Measurements from ENCODE around the gene EFNA3. TPM values are rescaled to one million over a fixed set of nuclear protein-coding genes. Genes with fewer than 3 reads are reported as not detected.

EFNA3 gene
- total RNA-seq, 1 experiment from 2014 or later: 20.4 TPM

DNA sequence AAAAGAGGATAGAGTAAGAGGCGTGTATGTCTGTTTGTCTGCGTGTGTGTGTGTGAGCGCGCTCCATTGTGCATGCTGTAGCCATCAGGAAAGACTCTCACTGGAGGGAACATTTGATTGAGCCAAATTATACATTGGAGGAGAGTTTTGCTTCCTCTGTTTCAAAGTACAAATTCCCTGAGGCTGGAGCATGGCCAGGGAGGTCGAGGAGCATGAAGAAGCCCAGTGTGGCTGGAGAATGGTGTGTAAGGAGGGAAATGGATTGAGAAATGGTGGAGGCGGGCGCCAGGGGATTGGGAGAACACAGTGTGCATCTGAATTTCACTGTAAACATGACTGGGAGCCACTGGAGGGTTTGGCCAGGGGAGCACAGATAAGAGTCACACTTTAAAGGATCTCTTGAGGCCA lies 27.0 kb downstream of the EFNA3 start:
- CTCF ChIA-PET: no interaction called here
- no TSS peak for BruUV-seq (replicated peaks)
- no peak overlapping the region for H3K4me3 ChIP-seq (replicated peaks in 1 of 2; ENCODE audit: low read depth in 1 of 2, low read length in 2 of 2)

More for the DNA sequence above, 27.0 kb downstream of the EFNA3 start:
- Histone ChIP-seq H4K20me1 (ENCODE audit: insufficient read depth) (no peaks in the 10 kb centered on the region), H3K9me2 (ENCODE audit: insufficient read depth) (no peaks in the 10 kb centered on the region), H3K4me1 (ENCODE audit: control insufficient read depth in 1 of 2, insufficient read depth in 2 of 2, low read length in 2 of 2) (no peaks in the 10 kb centered on the region), H3K79me2 (ENCODE audit: insufficient read depth, low read length) (no peaks in the 10 kb centered on the region), H3K9me3 (ENCODE audit: control insufficient read depth in 1 of 2, insufficient read depth in 1 of 2, low read depth in 1 of 2, low read length in 2 of 2) (no peaks in the 10 kb centered on the region), H3K27me3 (ENCODE audit: insufficient read depth, low read length) (no peaks in the 10 kb centered on the region), H3K4me2 (ENCODE audit: low read length) (no peak overlapping the region), H3K27ac (ENCODE audit: low read depth, low read length) (no peak overlapping the region), H3K36me3 (ENCODE audit: control insufficient read depth in 1 of 2, insufficient read depth in 2 of 2, low read length in 2 of 2) (no peaks in the 10 kb centered on the region), H3K9ac (ENCODE audit: low read length) (no peak overlapping the region), H2AFZ (ENCODE audit: low read depth, low read length, poor library complexity, severe bottlenecking) (no peak overlapping the region)
- no peak for TF ChIP-seq YY1 (IDR thresholded peaks at IDR 0.05; ENCODE audit: extremely low read depth, insufficient replicate concordance, low read depth, low read length)
- TF ChIP-seq EZH2phosphoT487 (IDR thresholded peaks at IDR 0.05; ENCODE audit: borderline replicate concordance): no peak
- no peak for TF ChIP-seq RAD21 (IDR thresholded peaks at IDR 0.05; ENCODE audit: low read depth)
- no peak for TF ChIP-seq SP1 (IDR thresholded peaks at IDR 0.05; ENCODE audit: low read depth)
- TF ChIP-seq CEBPB (IDR thresholded peaks at IDR 0.05; ENCODE audit: low read depth): no peak
- TF ChIP-seq EZH2 (IDR thresholded peaks at IDR 0.05): no peak
- TF ChIP-seq, protein P1, sequence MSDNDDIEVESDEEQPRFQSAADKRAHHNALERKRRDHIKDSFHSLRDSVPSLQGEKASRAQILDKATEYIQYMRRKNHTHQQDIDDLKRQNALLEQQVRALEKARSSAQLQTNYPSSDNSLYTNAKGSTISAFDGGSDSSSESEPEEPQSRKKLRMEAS (IDR thresholded peaks at IDR 0.05): no peak
- no peak for TF ChIP-seq FOSL1 (IDR thresholded peaks at IDR 0.05; ENCODE audit: low read depth)
- no peak for TF ChIP-seq TCF7L2 (IDR thresholded peaks at IDR 0.05; ENCODE audit: borderline replicate concordance, extremely low read depth, insufficient read depth, insufficient read length)
- TF ChIP-seq SIN3A (IDR thresholded peaks at IDR 0.05; ENCODE audit: low read depth): no peak
- no peak for TF ChIP-seq POLR2A (IDR thresholded peaks at IDR 0.05; ENCODE audit: borderline replicate concordance, extremely low read depth, insufficient read depth, insufficient read length)
- TF ChIP-seq CBX3 (IDR thresholded peaks at IDR 0.05; ENCODE audit: low read depth): no peak
- TF ChIP-seq, protein P2, sequence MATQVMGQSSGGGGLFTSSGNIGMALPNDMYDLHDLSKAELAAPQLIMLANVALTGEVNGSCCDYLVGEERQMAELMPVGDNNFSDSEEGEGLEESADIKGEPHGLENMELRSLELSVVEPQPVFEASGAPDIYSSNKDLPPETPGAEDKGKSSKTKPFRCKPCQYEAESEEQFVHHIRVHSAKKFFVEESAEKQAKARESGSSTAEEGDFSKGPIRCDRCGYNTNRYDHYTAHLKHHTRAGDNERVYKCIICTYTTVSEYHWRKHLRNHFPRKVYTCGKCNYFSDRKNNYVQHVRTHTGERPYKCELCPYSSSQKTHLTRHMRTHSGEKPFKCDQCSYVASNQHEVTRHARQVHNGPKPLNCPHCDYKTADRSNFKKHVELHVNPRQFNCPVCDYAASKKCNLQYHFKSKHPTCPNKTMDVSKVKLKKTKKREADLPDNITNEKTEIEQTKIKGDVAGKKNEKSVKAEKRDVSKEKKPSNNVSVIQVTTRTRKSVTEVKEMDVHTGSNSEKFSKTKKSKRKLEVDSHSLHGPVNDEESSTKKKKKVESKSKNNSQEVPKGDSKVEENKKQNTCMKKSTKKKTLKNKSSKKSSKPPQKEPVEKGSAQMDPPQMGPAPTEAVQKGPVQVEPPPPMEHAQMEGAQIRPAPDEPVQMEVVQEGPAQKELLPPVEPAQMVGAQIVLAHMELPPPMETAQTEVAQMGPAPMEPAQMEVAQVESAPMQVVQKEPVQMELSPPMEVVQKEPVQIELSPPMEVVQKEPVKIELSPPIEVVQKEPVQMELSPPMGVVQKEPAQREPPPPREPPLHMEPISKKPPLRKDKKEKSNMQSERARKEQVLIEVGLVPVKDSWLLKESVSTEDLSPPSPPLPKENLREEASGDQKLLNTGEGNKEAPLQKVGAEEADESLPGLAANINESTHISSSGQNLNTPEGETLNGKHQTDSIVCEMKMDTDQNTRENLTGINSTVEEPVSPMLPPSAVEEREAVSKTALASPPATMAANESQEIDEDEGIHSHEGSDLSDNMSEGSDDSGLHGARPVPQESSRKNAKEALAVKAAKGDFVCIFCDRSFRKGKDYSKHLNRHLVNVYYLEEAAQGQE (IDR thresholded peaks at IDR 0.05; ENCODE audit: low read depth): no peak
- TF ChIP-seq SRF (IDR thresholded peaks at IDR 0.05; ENCODE audit: low read depth): no peak
- no peak for TF ChIP-seq EGR1 (IDR thresholded peaks at IDR 0.05; ENCODE audit: low read depth)
- TF ChIP-seq, protein P3, sequence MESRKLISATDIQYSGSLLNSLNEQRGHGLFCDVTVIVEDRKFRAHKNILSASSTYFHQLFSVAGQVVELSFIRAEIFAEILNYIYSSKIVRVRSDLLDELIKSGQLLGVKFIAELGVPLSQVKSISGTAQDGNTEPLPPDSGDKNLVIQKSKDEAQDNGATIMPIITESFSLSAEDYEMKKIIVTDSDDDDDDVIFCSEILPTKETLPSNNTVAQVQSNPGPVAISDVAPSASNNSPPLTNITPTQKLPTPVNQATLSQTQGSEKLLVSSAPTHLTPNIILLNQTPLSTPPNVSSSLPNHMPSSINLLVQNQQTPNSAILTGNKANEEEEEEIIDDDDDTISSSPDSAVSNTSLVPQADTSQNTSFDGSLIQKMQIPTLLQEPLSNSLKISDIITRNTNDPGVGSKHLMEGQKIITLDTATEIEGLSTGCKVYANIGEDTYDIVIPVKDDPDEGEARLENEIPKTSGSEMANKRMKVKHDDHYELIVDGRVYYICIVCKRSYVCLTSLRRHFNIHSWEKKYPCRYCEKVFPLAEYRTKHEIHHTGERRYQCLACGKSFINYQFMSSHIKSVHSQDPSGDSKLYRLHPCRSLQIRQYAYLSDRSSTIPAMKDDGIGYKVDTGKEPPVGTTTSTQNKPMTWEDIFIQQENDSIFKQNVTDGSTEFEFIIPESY (IDR thresholded peaks at IDR 0.05; ENCODE audit: extremely low read depth, insufficient replicate concordance, low read length): no peak
- no peak for TF ChIP-seq JUND (IDR thresholded peaks at IDR 0.05)
- no peak for TF ChIP-seq ZFX (IDR thresholded peaks at IDR 0.05)
- TF ChIP-seq, protein P4, sequence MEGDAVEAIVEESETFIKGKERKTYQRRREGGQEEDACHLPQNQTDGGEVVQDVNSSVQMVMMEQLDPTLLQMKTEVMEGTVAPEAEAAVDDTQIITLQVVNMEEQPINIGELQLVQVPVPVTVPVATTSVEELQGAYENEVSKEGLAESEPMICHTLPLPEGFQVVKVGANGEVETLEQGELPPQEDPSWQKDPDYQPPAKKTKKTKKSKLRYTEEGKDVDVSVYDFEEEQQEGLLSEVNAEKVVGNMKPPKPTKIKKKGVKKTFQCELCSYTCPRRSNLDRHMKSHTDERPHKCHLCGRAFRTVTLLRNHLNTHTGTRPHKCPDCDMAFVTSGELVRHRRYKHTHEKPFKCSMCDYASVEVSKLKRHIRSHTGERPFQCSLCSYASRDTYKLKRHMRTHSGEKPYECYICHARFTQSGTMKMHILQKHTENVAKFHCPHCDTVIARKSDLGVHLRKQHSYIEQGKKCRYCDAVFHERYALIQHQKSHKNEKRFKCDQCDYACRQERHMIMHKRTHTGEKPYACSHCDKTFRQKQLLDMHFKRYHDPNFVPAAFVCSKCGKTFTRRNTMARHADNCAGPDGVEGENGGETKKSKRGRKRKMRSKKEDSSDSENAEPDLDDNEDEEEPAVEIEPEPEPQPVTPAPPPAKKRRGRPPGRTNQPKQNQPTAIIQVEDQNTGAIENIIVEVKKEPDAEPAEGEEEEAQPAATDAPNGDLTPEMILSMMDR (IDR thresholded peaks at IDR 0.05 in 2 of 3, conservative IDR thresholded peaks at IDR 0.05 in 1 of 3; ENCODE audit: borderline replicate concordance in 1 of 3, insufficient read depth in 1 of 3, low read depth in 2 of 3, low read length in 2 of 3): no peak
- DNase-seq (ENCODE audit: low read depth, low spot score) (no peak), ATAC-seq (no peak)
- intact Hi-C loops (cut with micrococcal nuclease): no loop called here
- RAD21 ChIA-PET (ENCODE audit: low non-redundant PET in 1 of 2, low total read pairs in 2 of 2, uncharacterized antibody in 2 of 2, unreplicated experiment in 2 of 2): no interaction called here
- POLR2A ChIA-PET: no interaction called here

Measured in HCT116 (cell line).